ENCODE measurements around the gene BRMS1L. TPM values are rescaled to one million over a fixed set of nuclear protein-coding genes. Genes with fewer than 3 reads are reported as not detected.

Gene BRMS1L
- total and polyA plus RNA-seq, 10 donors = 1.9 to 8.0 (median 5.8) TPM

DNA sequence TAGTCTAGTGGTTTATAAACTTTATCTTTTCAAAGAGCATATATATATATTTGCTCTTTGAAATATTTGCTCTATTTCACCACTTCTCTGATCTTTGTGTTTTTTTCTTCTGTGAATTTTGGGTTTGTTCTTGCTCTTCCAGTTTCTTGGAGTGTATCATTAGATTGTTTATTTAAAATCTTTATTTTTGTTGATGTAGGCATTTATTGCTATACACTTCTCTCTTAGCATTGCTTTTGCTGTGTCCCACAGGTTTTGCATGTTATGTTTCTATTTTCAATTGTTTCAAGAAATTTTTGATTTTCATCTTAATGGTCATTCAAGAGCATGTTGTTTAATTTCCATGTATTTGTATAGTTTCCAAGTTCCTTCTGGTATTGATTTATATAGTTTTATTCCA is 69.1 kb downstream of the BRMS1L start:
- no peaks in the 10 kb centered on the region for H3K4me1 ChIP-seq
- no peaks in the 10 kb centered on the region for H3K36me3 ChIP-seq
- no peak overlapping the region for H3K4me3 ChIP-seq
- H3K9me3 ChIP-seq = peaks cover 4 to 44% (median 38%) of the 10 kb centered on the region in 8 donors
- no peak for TF ChIP-seq POLR2AphosphoS5 (IDR thresholded peaks at IDR 0.05)
- TF ChIP-seq POLR2A (IDR thresholded peaks at IDR 0.05) = no peak
- TF ChIP-seq, protein P1, sequence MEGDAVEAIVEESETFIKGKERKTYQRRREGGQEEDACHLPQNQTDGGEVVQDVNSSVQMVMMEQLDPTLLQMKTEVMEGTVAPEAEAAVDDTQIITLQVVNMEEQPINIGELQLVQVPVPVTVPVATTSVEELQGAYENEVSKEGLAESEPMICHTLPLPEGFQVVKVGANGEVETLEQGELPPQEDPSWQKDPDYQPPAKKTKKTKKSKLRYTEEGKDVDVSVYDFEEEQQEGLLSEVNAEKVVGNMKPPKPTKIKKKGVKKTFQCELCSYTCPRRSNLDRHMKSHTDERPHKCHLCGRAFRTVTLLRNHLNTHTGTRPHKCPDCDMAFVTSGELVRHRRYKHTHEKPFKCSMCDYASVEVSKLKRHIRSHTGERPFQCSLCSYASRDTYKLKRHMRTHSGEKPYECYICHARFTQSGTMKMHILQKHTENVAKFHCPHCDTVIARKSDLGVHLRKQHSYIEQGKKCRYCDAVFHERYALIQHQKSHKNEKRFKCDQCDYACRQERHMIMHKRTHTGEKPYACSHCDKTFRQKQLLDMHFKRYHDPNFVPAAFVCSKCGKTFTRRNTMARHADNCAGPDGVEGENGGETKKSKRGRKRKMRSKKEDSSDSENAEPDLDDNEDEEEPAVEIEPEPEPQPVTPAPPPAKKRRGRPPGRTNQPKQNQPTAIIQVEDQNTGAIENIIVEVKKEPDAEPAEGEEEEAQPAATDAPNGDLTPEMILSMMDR (IDR thresholded peaks at IDR 0.05 in 8 of 11, conservative IDR thresholded peaks at IDR 0.05 in 3 of 11) = no peak
- intact Hi-C loops (cut with DNase I; ENCODE audit: low total_unique reads) = no loop called here
- no peak for DNase-seq
- H3K27me3 ChIP-seq (replicated peaks in 1 of 7) = no peaks in the 10 kb centered on the region
- H3K27ac ChIP-seq = no peak overlapping the region

DNA sequence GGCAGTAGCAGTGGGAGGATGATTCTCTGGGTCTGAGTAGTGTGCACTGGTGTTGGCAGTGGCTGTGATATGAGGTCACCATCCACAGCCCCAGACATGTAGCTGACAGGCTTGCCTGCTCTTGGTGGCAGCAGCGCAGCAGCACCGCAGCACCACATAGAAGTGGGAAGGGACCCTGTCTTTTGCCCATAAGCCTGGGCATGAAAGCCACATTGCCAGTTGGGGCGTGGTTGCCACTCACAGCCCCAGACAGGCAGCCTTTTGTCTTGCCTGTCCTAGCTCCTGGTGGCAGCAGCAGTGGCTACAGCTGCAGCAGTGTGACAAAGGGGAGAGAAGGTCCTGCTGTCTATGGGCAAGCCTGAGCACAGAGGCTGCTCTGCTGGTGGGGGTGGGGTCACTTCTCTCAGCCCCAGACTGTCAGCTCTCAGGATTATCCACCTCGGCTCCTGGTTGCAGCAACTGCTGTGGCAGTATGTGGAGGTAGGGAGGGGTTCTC is 71.5 kb downstream of the BRMS1L start:
- no peaks in the 10 kb centered on the region for H3K27me3 ChIP-seq (replicated peaks in 1 of 7)
- H3K36me3 ChIP-seq = no peaks in the 10 kb centered on the region
- TF ChIP-seq POLR2A (IDR thresholded peaks at IDR 0.05) = no peak
- TF ChIP-seq, protein P1 (IDR thresholded peaks at IDR 0.05 in 8 of 11, conservative IDR thresholded peaks at IDR 0.05 in 3 of 11) = no peak
- no peak for TF ChIP-seq POLR2AphosphoS5 (IDR thresholded peaks at IDR 0.05)
- peaks cover 4 to 44% (median 38%) of the 10 kb centered on the region in 8 donors for H3K9me3 ChIP-seq
- no peaks in the 10 kb centered on the region for H3K4me1 ChIP-seq
- H3K4me3 ChIP-seq = no peak overlapping the region
- DNase-seq = no peak
- H3K27ac ChIP-seq = no peak overlapping the region
- WGBS, 5 donors = 64 to 85% (median 81%) methylated on average over 4 of the region's 4 CpGs
- intact Hi-C loops (cut with DNase I; ENCODE audit: low total_unique reads) = no loop called here

DNA sequence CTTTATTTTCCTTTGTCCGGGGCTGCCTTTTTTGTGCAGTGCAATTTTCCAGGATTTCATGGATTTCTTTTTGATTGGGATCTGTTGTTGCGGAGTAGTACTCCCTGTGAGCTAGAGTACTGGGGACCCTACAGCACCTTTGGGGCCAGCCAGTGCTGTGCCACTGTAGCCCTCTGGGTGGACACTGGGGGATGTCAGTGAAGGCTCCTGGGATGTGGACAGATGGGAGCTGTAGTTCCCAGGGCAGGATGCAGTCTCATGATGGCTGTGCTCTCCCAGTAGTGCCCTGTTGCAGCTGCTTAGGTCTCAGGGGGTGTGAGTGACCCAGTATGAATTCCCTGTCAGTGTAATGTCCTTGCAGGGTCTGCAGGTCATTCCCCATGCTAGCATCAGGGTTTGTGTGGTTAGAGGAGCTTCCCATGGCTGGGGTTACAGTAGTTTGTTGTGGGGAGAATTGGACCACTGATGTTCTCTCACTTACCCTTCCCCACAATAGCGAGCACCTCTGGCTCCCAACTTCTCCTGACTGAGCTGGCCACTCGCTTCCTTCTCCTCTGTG is 72.2 kb downstream of the BRMS1L start:
- H3K4me1 ChIP-seq = no peaks in the 10 kb centered on the region
- H3K36me3 ChIP-seq = no peaks in the 10 kb centered on the region
- H3K27ac ChIP-seq = no peak overlapping the region
- no peak overlapping the region for H3K4me3 ChIP-seq
- no peak for DNase-seq
- TF ChIP-seq, protein P1 (IDR thresholded peaks at IDR 0.05 in 8 of 11, conservative IDR thresholded peaks at IDR 0.05 in 3 of 11) = no peak
- TF ChIP-seq POLR2AphosphoS5 (IDR thresholded peaks at IDR 0.05) (no peak), POLR2A (IDR thresholded peaks at IDR 0.05) (no peak)
- no peaks in the 10 kb centered on the region for H3K27me3 ChIP-seq (replicated peaks in 1 of 7)
- intact Hi-C loops (cut with DNase I; ENCODE audit: low total_unique reads) = no loop called here
- H3K9me3 ChIP-seq = peaks cover 4 to 44% (median 38%) of the 10 kb centered on the region in 8 donors
- WGBS, 5 donors = 79 to 91% (median 88%) methylated on average over 4 of the region's 4 CpGs

DNA sequence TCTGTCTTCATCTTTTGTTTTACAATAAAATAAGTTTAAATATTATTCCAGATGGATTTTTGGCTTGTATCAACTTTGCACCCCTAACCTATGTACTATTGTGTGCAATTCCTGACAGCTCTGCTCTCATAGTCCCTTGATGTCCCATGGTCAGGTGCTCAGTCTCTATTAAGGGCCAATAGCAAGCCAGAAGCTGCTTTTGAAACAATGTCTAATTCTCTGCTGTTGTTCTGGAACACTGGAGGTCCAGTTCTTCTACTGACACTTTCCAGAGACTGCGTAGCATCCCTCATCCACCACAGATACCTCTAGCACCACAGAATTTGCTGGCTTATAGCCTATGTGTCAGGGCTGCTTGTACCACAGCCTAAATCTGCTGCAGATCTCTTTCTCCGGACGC is 74.6 kb downstream of the BRMS1L start:
- DNase-seq = no peak
- 91 to 94% (median 92%) methylated on average over 3 of the region's 3 CpGs for WGBS, 5 donors
- TF ChIP-seq, protein P1 (IDR thresholded peaks at IDR 0.05 in 8 of 11, conservative IDR thresholded peaks at IDR 0.05 in 3 of 11) = no peak
- TF ChIP-seq POLR2AphosphoS5 (IDR thresholded peaks at IDR 0.05) = no peak
- TF ChIP-seq POLR2A (IDR thresholded peaks at IDR 0.05) = no peak
- H3K27ac ChIP-seq = no peak overlapping the region
- H3K9me3 ChIP-seq = peaks cover 0 to 22% (median 20%) of the 10 kb centered on the region in 8 donors
- H3K4me3 ChIP-seq = no peak overlapping the region
- no peaks in the 10 kb centered on the region for H3K27me3 ChIP-seq (replicated peaks in 1 of 7)
- no peaks in the 10 kb centered on the region for H3K36me3 ChIP-seq
- no peaks in the 10 kb centered on the region for H3K4me1 ChIP-seq
- intact Hi-C loops (cut with DNase I; ENCODE audit: low total_unique reads) = no loop called here
